Mesodermal cell (in vitro differentiated cells): ENCODE measurements around the gene KASH5.

Experiments used
- H3K27ac ChIP-seq: 2 replicates; pipeline ENCODE4 v1.7.0; 2013; ENCODE audit warnings: mild to moderate bottlenecking, low read depth, low read length, moderate library complexity; ENCODE audit not compliant: severe bottlenecking
- H3K36me3 ChIP-seq: 2 replicates; pipeline ENCODE4 v1.7.1; 2013; ENCODE audit warnings: mild to moderate bottlenecking, low read length, moderate library complexity; ENCODE audit not compliant: control insufficient read depth, insufficient read depth
- H3K4me1 ChIP-seq: one replicate; pipeline ENCODE4 v1.7.1; 2013; ENCODE audit warnings: mild to moderate bottlenecking, low read length; ENCODE audit not compliant: insufficient read depth, control insufficient read depth, poor library complexity, severe bottlenecking
- H3K4me3 ChIP-seq: 2 replicates; pipeline ENCODE4 v1.7.0; 2013; ENCODE audit warnings: low read length, control low read depth, mild to moderate bottlenecking; ENCODE audit not compliant: insufficient read depth, poor library complexity, severe bottlenecking; ENCODE audit errors: extremely low read depth
- H3K9me3 ChIP-seq: 2 replicates; pipeline ENCODE4 v1.7.1; 2013; ENCODE audit warnings: mild to moderate bottlenecking, low read length, moderate library complexity; ENCODE audit not compliant: control insufficient read depth
- WGBS, 2 experiments: methylation state at CpG; one replicate each; pipeline ENCODE4 v1.1.5; 2013; ENCODE audit warnings: missing lambda C conversion rate in 2 of 2; ENCODE audit not compliant: insufficient coverage in 2 of 2; 5-methylcytosine and 5-hydroxymethylcytosine counted together

Gene KASH5

DNA sequence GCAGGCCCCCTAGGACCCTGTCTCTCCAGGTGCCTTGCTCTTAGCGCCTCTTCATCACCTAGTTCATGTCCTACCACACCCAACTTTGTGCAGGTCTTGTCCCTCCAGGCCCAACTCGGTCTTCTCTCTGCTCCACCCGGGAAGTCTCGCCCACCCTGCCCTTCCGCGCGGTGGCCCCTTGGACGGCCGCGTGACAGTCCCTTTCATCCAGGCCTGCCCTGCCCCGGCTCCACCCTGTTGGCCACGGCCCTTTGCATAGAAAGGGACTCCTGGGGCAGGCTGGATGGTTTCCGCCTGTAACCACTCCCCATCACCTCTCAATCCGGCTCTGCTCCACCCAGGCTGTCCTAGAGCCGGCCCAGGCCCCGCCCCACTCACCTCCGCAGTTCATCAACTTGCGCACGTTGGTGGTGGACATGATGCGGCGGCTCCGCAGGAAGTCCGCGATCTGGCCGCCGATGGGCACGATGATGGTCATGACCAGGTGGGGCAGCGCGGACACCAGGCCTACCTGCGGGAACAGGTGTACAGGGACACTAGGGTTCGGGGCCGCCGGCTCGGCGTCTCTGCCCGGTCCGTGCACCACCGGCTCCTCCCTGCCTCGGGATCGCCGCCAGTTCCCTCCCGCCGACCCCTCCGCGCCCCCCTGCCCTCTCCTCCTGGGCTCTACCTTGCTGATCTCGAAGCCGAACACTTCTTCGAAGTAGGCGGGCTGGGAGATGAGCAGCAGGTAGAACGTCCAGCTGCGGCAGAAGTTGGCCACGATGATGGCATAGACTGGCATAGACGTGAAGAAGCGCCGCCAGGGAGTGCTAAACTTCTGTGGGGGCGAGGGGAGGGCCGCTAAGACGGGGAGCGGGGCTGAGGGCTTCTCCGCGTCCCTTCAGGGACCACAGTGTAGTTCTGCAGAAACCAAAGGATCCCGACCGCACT, 44.4 kb downstream of the KASH5 start:
- peaks cover 10% of the 10 kb centered on the region for H3K4me1 ChIP-seq
- no peaks in the 10 kb centered on the region for H3K36me3 ChIP-seq
- H3K27ac ChIP-seq: no peak overlapping the region
- H3K4me3 ChIP-seq: no peak overlapping the region
- 19 to 21% methylated on average over 45 to 55 of the region's 63 CpGs for WGBS, 2 experiments
- H3K9me3 ChIP-seq: no peaks in the 10 kb centered on the region

DNA sequence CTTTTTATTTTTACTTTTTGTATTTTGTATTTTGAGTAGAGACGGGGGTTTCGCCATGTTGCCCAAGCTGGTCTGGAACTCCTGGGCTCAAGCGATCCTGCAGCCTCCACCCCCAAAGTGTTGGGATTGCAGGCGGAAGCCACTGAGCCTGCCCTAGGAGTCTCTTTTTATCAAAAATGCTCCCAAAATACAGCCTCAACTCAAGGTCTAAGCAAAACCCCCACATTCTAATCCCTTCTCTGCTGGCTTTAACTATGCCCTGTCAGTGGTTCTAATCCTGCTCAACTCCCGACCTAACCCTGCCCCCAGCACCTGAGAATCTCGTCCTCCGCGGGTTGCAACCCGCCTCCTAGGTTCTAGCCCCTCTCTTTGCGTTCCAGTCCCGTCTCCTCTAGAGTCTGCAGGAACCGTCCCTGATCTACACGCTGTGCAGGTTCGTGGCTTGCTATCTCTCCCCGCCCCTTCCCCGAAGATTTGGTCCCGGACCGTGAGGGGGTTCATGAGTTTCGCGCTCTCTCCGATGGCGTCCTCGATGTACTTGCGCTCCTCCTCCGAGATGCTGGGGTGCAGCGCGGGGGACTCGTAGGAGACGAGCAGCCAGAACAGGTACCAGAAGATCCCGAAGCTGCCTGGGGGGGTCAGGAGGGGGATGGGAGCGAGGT, 45.3 kb downstream of the KASH5 start:
- 58 to 70% methylated on average over 27 to 31 of the region's 31 CpGs for WGBS, 2 experiments
- H3K36me3 ChIP-seq: no peaks in the 10 kb centered on the region

DNA sequence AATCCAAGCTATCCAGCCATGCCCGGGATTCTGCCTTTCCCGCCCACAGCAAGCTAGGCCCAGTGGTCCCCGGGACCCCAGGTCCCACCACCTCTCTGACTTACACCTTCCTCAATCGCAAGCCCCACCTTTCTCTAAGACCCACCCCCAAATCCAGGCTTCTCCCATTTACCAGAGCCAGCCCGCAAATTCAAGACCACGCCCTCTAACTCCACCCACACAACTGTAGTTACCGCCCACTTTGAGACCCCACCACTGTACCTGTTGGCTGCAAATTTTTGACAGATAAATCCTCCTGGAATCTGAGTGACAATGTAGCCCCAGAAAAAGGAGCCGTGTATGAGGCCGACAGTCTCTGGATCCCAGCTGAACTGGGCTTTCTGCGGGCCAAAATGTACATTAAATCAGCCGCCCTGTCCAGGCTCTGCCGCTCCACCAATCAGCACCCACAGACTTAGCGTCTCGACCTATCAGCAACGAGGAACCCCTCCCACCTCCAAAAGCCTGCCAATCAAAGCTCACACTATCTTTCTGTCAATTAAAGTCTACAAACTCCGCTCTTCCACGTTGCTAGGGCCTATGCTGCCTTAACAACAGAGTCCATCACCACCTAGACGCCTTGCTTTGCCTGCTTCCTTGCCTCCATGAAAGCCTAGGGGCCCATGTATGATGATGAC, 47.0 kb downstream of the KASH5 start:
- no peaks in the 10 kb centered on the region for H3K36me3 ChIP-seq
- no peaks in the 10 kb centered on the region for H3K9me3 ChIP-seq
- no peaks in the 10 kb centered on the region for H3K4me1 ChIP-seq
- H3K4me3 ChIP-seq: no peak overlapping the region
- H3K27ac ChIP-seq: no peak overlapping the region
- WGBS, 2 experiments: 89 to 90% methylated on average over 17 to 18 of the region's 18 CpGs

More for the DNA sequence above, 45.3 kb downstream of the KASH5 start:
- H3K9me3 ChIP-seq: no peaks in the 10 kb centered on the region
- peaks cover 4% of the 10 kb centered on the region for H3K4me1 ChIP-seq
- no peak overlapping the region for H3K27ac ChIP-seq
- H3K4me3 ChIP-seq: no peak overlapping the region

- 96% methylated on average over 9 to 10 of the region's 10 CpGs for whole genome bisulfite sequencing, 2 experiments
- Histone ChIP-seq H3K36me3 (no peaks in the 10 kb centered on the region), H3K4me1 (no peaks in the 10 kb centered on the region), H3K9me3 (no peaks in the 10 kb centered on the region), H3K4me3 (no peak overlapping the region), H3K27ac (no peak overlapping the region)
Measured at GRCh38 chr19:49435670-49436069, 47.6 kb downstream of the KASH5 start.

- Histone ChIP-seq H3K27ac (no peak overlapping the region), H3K4me3 (no peak overlapping the region), H3K4me1 (no peaks in the 10 kb centered on the region), H3K36me3 (no peaks in the 10 kb centered on the region), H3K9me3 (no peaks in the 10 kb centered on the region)
- WGBS, 2 experiments: 61% methylated on average over 35 to 42 of the region's 42 CpGs
Measured at GRCh38 chr19:49436381-49437017, 48.5 kb downstream of the KASH5 start.

DNA sequence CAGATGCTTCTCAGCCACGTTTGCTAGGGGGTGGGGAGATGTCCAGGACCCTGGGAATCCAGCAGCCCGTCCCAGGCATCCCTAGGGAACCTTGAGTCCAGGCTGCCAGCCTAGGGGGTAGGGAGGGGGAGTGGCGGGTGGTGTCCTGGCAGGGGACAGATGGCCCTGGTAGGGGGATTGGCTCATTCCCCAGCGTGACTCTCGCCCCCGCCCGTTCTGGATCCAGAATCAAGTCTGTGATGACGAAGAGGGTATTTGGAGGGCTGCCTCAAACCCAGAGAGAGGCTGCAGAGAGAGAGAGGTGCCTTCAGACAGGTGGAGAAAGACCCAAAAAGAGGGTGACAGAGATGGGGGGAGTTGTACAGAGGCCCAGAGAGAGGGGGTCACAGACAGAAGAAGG, 49.2 kb downstream of the KASH5 start:
- Histone ChIP-seq H3K4me3 (no peak overlapping the region), H3K4me1 (no peaks in the 10 kb centered on the region), H3K27ac (no peak overlapping the region), H3K9me3 (no peaks in the 10 kb centered on the region), H3K36me3 (no peaks in the 10 kb centered on the region)
- WGBS, 2 experiments: 30 to 33% methylated on average over 5 to 7 of the region's 8 CpGs

- H3K9me3 ChIP-seq: no peaks in the 10 kb centered on the region
- H3K4me3 ChIP-seq: no peak overlapping the region
- H3K36me3 ChIP-seq: no peaks in the 10 kb centered on the region
- 18 to 34% methylated on average over 3 of the region's 6 CpGs for WGBS, 2 experiments
- H3K27ac ChIP-seq: no peak overlapping the region
- H3K4me1 ChIP-seq: no peaks in the 10 kb centered on the region
Measured at GRCh38 chr19:49438261-49438660, 50.2 kb downstream of the KASH5 start.

DNA sequence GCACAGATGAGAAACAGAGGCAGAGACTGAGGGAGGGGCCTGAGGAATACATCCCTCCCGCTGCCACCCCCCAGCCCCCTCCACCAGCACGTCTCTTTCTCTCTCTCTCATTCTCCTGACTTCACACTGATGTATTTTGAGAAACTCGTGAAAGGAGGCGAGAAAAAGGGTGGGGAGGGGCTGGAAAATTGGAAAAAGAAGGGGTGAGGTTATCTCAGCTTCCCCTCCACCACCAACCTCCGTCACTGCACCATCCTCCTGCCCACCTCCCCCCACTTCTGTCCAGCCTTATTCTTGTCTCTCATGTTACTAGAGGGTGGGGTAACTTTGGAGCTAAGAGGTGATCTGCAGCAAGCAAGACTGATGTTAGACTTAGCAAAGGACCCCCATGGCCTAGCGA, 51.8 kb downstream of the KASH5 start:
- 82 to 86% methylated on average over 1 of the region's 6 CpGs for WGBS, 2 experiments
- Histone ChIP-seq H3K27ac (no peak overlapping the region), H3K9me3 (no peaks in the 10 kb centered on the region), H3K36me3 (no peaks in the 10 kb centered on the region), H3K4me3 (no peak overlapping the region), H3K4me1 (no peaks in the 10 kb centered on the region)

DNA sequence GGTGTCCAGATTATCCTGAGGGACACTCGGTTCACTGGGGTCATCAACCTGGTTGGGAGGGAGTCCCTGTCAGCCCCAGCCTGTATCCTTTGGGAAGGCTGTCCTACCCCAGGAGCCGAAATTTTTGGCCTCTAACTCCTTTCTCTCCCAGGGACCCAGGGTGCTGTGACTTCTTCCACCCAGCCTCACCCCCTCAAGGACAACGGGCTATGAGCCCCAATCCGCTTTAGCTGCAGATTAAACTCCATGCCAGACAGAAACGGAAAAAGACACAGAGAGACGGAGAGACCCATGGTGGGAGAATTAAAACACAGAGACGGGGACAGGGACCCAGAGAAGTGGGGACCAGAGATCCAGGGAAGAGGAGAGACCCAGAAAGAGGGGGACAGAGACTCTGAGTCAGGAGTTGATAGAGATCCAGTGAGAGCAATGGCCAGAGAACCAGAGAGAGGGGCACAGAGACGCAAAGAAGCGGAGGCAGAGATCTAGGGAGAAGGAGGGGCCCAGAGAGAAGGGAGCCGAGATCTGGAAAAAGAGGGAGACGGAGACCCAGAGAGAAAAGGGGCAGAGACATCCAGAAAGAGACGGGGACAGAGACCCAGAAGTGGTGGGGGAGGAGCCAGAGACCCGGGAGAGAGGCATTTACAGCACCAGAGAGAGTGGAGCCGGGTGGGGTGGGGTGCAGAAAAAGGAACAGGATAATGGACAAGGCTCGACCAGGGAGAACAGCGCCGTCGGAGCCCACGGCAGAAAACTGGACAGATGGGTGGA, 52.6 kb downstream of the KASH5 start:
- 24 to 42% methylated on average over 13 to 14 of the region's 19 CpGs for WGBS, 2 experiments
- Histone ChIP-seq H3K27ac (no peak overlapping the region), H3K4me3 (peak overlapping the region; percentile 8), H3K4me1 (no peaks in the 10 kb centered on the region), H3K9me3 (no peaks in the 10 kb centered on the region), H3K36me3 (no peaks in the 10 kb centered on the region)
